ENCODE data around the gene RNU7-1. TPM values are rescaled to one million over a fixed set of nuclear protein-coding genes. Genes with fewer than 3 reads are reported as not detected.
A peak's percentile ranks its signal among the peaks of the same experiment; 100 is the strongest.

RNU7-1 gene
- total and polyA plus RNA-seq, 9 donors, result not detected

- Histone ChIP-seq H3K4me1 (ENCODE audit: insufficient read depth) (peaks cover 4% of the 10 kb centered on the region), H3K9me3 (no peaks in the 10 kb centered on the region), H3K27me3 (no peaks in the 10 kb centered on the region), H3K4me3 (no peak overlapping the region), H3K36me3 (no peaks in the 10 kb centered on the region), H3K27ac (no peak overlapping the region)
- intact Hi-C loops (cut with DNase I), result no loop called here
- WGBS, 3 donors, result 72 to 82% (median 76%) methylated on average over 14 of the region's 14 CpGs
- no peak for TF ChIP-seq EP300 (IDR thresholded peaks at IDR 0.05)
- no peak for TF ChIP-seq CTCF (IDR thresholded peaks at IDR 0.05)
- TF ChIP-seq POLR2A (IDR thresholded peaks at IDR 0.05), result no peak
- DNase-seq, result peak in 1 of 5 donors; percentile 24
Measured at GRCh38 chr12:6917491-6918231, 26.0 kb upstream of the RNU7-1 start.

GRCh38 chr12:6919588-6919987, 24.0 kb upstream of the RNU7-1 start:
- H3K4me1 ChIP-seq (ENCODE audit: insufficient read depth), result peaks cover 2% of the 10 kb centered on the region
- H3K4me3 ChIP-seq, result no peak overlapping the region
- no peak overlapping the region for H3K27ac ChIP-seq
- intact Hi-C loops (cut with DNase I), result no loop called here
- H3K36me3 ChIP-seq, result no peaks in the 10 kb centered on the region
- 52 to 69% (median 58%) methylated on average over 7 of the region's 7 CpGs for WGBS, 3 donors
- no peaks in the 10 kb centered on the region for H3K27me3 ChIP-seq
- no peak for TF ChIP-seq CTCF (IDR thresholded peaks at IDR 0.05)
- no peak for TF ChIP-seq POLR2A (IDR thresholded peaks at IDR 0.05)
- no peak for TF ChIP-seq EP300 (IDR thresholded peaks at IDR 0.05)
- H3K9me3 ChIP-seq, result no peaks in the 10 kb centered on the region
- peak in 1 of 5 donors; percentile 24 for DNase-seq

- DNase-seq, result peak in 1 of 5 donors; percentile 15
- H3K27me3 ChIP-seq, result no peaks in the 10 kb centered on the region
- H3K36me3 ChIP-seq, result no peaks in the 10 kb centered on the region
- peaks cover 15% of the 10 kb centered on the region for H3K4me1 ChIP-seq (ENCODE audit: insufficient read depth)
- intact Hi-C loops (cut with DNase I), result loop anchor here in 1 of 4 donors (5.0 kb wide), 1 partner anchor 191 kb away; no protein-coding TSS in a partner anchor
- H3K4me3 ChIP-seq, result no peak overlapping the region
- 49 to 78% (median 51%) methylated on average over 7 of the region's 7 CpGs for WGBS, 3 donors
- no peak overlapping the region for H3K27ac ChIP-seq
- TF ChIP-seq POLR2A (IDR thresholded peaks at IDR 0.05) (no peak), EP300 (IDR thresholded peaks at IDR 0.05) (no peak), CTCF (IDR thresholded peaks at IDR 0.05) (no peak)
- no peaks in the 10 kb centered on the region for H3K9me3 ChIP-seq
Measured at GRCh38 chr12:6921539-6921938, 22.1 kb upstream of the RNU7-1 start.

- WGBS, 3 donors, result 66 to 75% (median 72%) methylated on average over 9 of the region's 9 CpGs
- H3K27me3 ChIP-seq, result no peaks in the 10 kb centered on the region
- intact Hi-C loops (cut with DNase I), result loop anchor here in 1 of 4 donors (5.0 kb wide), 1 partner anchor 190 kb away; no protein-coding TSS in a partner anchor
- no peak overlapping the region for H3K4me3 ChIP-seq
- H3K36me3 ChIP-seq, result no peaks in the 10 kb centered on the region
- H3K4me1 ChIP-seq (ENCODE audit: insufficient read depth), result peaks cover 15% of the 10 kb centered on the region
- no peaks in the 10 kb centered on the region for H3K9me3 ChIP-seq
- no peak overlapping the region for H3K27ac ChIP-seq
- no peak for TF ChIP-seq CTCF (IDR thresholded peaks at IDR 0.05)
- no peak for TF ChIP-seq EP300 (IDR thresholded peaks at IDR 0.05)
- no peak for TF ChIP-seq POLR2A (IDR thresholded peaks at IDR 0.05)
- peak in 1 of 5 donors; percentile 27 for DNase-seq
Measured at GRCh38 chr12:6921996-6922946, 21.3 kb upstream of the RNU7-1 start.

All from ovary (tissue), 9 donors.